ENCODE data around the gene SMG6. TPM values are rescaled to one million over a fixed set of nuclear protein-coding genes. Genes with fewer than 3 reads are reported as not detected.
A peak's percentile ranks its signal among the peaks of the same experiment; 100 is the strongest.

SMG6 gene
- total RNA-seq, 2 donors from 2014 or later: 27.8 to 29.4 TPM

DNA sequence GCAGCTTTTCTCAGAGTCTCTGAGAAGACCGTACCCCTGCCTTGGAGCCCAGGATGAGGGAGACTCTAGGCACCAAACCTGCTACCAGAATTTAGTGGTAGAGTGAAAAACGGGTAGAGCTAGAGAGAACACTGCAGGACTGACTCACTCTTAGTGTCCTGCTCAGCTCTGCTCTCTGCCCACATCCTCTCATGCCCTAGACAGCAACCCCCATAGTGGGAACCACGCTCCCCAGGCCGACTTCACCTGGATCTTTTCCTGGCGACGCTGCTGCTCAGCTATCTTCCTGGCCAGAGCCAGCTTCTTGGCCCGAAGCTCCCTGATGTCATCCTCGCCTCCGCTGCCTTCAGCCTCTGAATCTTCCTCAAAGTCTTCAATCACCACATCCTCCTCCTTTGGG, 222.0 kb downstream of the SMG6 start:
- intact Hi-C loops (cut with DNase I, micrococcal nuclease): no loop called here
- no peak for DNase-seq
- no peak for ATAC-seq

GRCh38 chr17:2077040-2077439, 226.5 kb downstream of the SMG6 start:
- DNase-seq (no peak), ATAC-seq (no peak)
- intact Hi-C loops (cut with DNase I, micrococcal nuclease): no loop called here

GRCh38 chr17:2076087-2076984, 227.2 kb downstream of the SMG6 start:
- DNase-seq (no peak), ATAC-seq (peak; percentile 18)
- intact Hi-C loops (cut with DNase I, micrococcal nuclease): no loop called here

GRCh38 chr17:2075336-2076086, 228.1 kb downstream of the SMG6 start:
- intact Hi-C loops (cut with DNase I, micrococcal nuclease): no loop called here
- DNase-seq: no peak

DNA sequence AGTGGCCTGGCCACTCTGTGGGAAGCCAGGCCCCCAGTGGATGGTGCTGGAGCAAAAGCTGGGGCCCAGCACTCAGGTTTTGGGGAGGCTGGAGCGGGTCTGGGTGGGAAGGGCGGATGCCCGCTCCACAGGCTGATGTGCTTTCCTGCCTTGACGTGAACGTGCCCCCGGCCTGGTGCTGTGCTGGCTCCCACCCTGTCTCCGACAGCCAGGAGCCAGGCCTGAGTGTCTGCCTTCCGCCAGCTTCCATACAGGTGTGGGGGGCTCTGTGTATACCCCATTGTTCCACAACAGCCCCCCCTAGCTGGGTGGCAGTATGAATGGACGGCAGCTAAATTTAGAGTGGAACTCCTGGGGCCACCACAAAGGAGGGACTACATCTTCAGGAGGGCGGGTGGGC, 228.7 kb downstream of the SMG6 start:
- intact Hi-C loops (cut with DNase I, micrococcal nuclease): no loop called here
- no peak for DNase-seq
- ATAC-seq: no peak

More at GRCh38 chr17:2075336-2076086, 228.1 kb downstream of the SMG6 start:
- peak; percentile 11 for ATAC-seq

- intact Hi-C loops (cut with DNase I, micrococcal nuclease): no loop called here
- ATAC-seq (no peak), DNase-seq (no peak)
Observed at GRCh38 chr17:2071455-2072281, 231.9 kb downstream of the SMG6 start.

- DNase-seq (no peak), ATAC-seq (no peak)
- intact Hi-C loops (cut with DNase I, micrococcal nuclease): no loop called here
Observed at GRCh38 chr17:2071024-2071385, 232.6 kb downstream of the SMG6 start.

DNA sequence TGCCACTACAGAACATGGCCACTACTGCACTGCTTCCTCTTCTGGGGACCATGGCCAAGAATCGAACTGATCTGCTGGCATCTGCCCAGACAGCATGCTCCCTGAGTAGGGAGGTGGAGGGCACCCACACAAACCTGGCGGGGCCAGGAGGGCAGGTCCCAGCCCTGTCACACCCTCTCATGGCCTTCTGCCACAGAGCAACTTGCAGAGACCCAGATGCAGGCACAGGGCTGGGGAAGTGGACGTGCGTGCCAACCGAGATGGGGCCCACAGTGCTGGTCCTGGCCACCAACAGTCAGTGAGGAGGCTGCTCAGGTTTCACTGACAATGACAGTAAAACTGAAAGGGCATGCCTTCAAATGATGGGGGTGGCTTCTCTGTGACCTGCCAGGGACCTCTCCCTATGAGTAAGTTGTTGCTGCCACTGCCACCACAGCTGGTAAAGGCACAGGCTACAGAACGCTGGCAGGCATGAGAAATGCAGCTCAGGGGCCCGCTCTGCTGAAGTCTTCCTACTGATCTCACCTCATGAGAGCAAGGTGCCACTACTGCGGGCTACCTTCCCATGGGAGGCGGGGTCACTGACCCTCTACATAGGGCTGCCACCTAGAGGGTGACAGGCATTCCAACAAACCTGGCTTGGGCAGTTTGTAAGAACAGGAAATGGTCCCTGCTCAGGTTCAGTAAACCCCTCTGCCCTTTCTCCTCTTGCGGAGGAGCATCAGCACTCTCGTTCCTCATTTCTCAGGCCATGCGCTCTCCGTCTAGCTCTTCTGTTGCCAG, 233.2 kb downstream of the SMG6 start:
- ATAC-seq (peak; percentile 8), DNase-seq (peak in 1 of 2 donors; percentile 7)
- intact Hi-C loops (cut with DNase I, micrococcal nuclease): no loop called here

DNA sequence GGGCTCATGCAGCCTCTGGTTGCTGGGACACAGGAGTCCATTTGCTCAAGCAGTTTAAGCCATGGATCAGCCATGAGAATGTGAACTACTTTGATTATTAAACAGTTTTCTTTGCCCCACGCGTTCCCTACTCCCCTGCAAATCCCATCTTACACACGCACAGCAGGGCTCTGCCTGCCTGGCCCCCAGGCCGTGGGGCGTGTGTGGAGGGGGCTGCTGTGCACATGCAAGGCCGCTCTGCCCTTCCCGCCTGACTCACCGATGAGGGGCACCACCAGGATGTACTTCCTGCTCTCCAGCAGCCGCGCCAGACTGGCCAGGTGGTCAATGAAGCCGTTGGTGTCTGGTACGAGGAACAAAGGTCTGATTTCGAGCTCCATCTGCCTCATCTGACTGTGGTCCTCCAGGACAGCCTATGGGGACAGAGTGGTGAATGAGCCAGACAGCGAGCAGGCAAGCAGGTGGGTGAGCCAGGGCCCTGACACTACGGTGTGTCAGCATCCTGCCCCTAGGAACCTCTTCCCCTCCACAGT, 235.0 kb downstream of the SMG6 start:
- ATAC-seq (no peak), DNase-seq (no peak)
- intact Hi-C loops (cut with DNase I, micrococcal nuclease): no loop called here

DNA sequence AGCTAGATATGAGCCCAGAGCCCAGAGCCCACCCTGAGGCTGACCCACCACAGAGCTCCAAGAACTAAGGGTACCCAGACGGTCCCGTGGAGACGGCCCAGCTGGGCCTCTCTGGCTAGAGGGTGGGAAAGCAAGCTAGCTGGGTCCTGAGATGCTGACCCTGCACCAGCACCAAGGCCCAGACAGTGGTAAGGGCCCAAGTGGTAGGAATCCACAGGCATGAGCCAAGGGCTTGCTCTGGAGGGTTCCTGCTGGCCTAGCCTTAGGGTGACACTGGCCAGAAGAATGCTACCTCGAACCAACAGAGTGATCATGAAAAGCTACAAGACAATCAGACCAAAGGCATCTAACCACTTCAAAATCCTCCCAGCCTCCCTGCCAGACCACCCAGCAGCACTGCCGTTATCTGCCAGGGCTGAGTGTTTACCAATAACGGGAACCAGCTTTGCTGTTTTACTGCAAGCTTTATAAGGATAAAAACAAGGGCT, 235.5 kb downstream of the SMG6 start:
- ATAC-seq (no peak), DNase-seq (no peak)
- intact Hi-C loops (cut with DNase I, micrococcal nuclease): no loop called here

DNA sequence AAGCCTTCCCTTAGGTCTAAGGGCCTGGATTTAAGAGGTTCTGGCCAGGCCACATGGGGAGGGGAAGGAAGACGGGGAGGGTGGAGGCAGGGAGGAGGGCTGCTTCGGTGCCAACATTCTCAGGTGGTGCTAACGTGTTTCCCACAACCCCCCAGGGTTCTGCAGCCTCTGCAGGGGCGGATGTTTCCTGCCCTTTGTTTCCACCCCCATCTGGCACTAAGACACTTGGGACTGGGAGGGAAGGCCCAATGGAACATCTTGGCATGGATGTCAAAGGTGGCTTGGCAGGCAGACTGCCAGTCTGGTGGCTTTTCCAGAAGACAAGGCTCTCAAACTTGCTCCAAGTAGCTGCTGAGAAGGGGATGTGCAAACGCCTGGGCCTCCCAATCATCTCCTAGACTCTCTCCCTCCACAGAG, 236.0 kb downstream of the SMG6 start:
- DNase-seq (peak in 1 of 2 donors; percentile 5), ATAC-seq (no peak)
- intact Hi-C loops (cut with DNase I, micrococcal nuclease): no loop called here

GRCh38 chr17:2067048-2067561, 236.5 kb downstream of the SMG6 start:
- intact Hi-C loops (cut with DNase I, micrococcal nuclease): no loop called here
- DNase-seq (no peak), ATAC-seq (no peak)

GRCh38 chr17:2065949-2066400, 237.6 kb downstream of the SMG6 start:
- DNase-seq (no peak), ATAC-seq (no peak)
- intact Hi-C loops (cut with DNase I, micrococcal nuclease): no loop called here

- intact Hi-C loops (cut with DNase I, micrococcal nuclease): loop anchor here in 1 of 2 donors (5.0 kb wide), 1 partner anchor 167 kb away; no protein-coding TSS in a partner anchor
- peak in 1 of 2 donors; percentile 58 for DNase-seq
- ATAC-seq: peak; percentile 52
Observed at GRCh38 chr17:2064980-2065785, 238.4 kb downstream of the SMG6 start.

DNA sequence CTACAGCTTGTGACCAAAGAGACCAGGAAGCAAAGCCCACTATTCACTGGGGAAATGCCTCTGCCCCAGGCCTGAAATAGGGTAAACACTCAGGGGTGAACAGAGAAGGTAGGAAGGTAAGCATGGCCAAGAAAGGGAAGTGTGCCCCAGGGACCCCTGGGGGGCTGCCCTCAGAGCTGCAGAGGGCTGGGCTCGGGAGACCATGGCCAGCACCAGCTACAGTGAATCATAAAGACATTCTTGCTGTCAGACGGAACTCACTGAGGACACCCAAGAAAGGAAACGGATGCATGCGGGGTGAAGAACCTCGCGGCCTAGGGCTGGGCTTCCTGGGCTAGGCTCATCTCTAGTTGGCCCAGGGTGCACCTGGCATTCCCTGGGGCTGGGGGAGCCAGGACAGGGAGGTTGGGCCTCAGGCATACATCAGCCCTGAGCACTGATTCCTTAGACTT, 239.0 kb downstream of the SMG6 start:
- DNase-seq: peak in 1 of 2 donors; percentile 11
- intact Hi-C loops (cut with DNase I, micrococcal nuclease): loop anchor here in 1 of 2 donors (5.0 kb wide), 1 partner anchor 168 kb away; no protein-coding TSS in a partner anchor
- ATAC-seq: peak; percentile 6

GRCh38 chr17:2064147-2064489, 239.5 kb downstream of the SMG6 start:
- intact Hi-C loops (cut with DNase I, micrococcal nuclease): loop anchor here in 1 of 2 donors (5.0 kb wide), 1 partner anchor 168 kb away; no protein-coding TSS in a partner anchor

More at GRCh38 chr17:2064147-2064489, 239.5 kb downstream of the SMG6 start:
- no peak for ATAC-seq
- no peak for DNase-seq

All from left colon (tissue), 2 donors.